HG03280 (cell line): ENCODE data around the gene SERTAD3.
"Not testable (repeated sequence)": the region's sequence is repeated elsewhere in the genome, so short reads cannot be mapped to it uniquely, and the experiment has no call there.

Source experiments
- ATAC-seq: cut with Tn5 transposase; IDR thresholded peaks from one replicate; pipeline ENCODE4 v1.9.1; 2021; ENCODE audit warnings: mild to moderate bottlenecking, moderate library complexity; ENCODE audit not compliant: unreplicated experiment

SERTAD3 gene

GRCh38 chr19:40444000-40444824, at the start of gene SERTAD3:
TSS of gene SERTAD3 (minus strand) at chr19:40444335. CDS start at chr19:40442080, 2,255 bp downstream.
- peak; percentile 73 for ATAC-seq

GRCh38 chr19:40493778-40494177, 49.6 kb upstream of the SERTAD3 start:
- no peak for ATAC-seq

GRCh38 chr19:40492274-40492673, 48.1 kb upstream of the SERTAD3 start:
- ATAC-seq, result no peak

GRCh38 chr19:40489882-40490230, 45.7 kb upstream of the SERTAD3 start:
- ATAC-seq, result no peak

GRCh38 chr19:40486017-40486416, 41.9 kb upstream of the SERTAD3 start:
- ATAC-seq, result no peak

- ATAC-seq, result not testable (repeated sequence)
Measured at GRCh38 chr19:40475878-40476644, 31.9 kb upstream of the SERTAD3 start.

- ATAC-seq, result no peak
Measured at GRCh38 chr19:40474737-40475136, 30.6 kb upstream of the SERTAD3 start.

GRCh38 chr19:40472516-40472915, 28.4 kb upstream of the SERTAD3 start:
- no peak for ATAC-seq

GRCh38 chr19:40471111-40471510, 27.0 kb upstream of the SERTAD3 start:
- ATAC-seq, result no peak

- ATAC-seq, result no peak
Measured at GRCh38 chr19:40469011-40469410, 24.9 kb upstream of the SERTAD3 start.

- no peak for ATAC-seq
Measured at GRCh38 chr19:40466985-40467734, 23.0 kb upstream of the SERTAD3 start, which contains the start of gene SPTBN4. TSS of gene SPTBN4 (plus strand) at chr19:40467001. CDS start at chr19:40472622, 5,621 bp downstream.

GRCh38 chr19:40466219-40466984, 22.3 kb upstream of the SERTAD3 start:
- ATAC-seq, result no peak

- ATAC-seq, result peak; percentile 91
Measured at GRCh38 chr19:40465557-40466218, 21.6 kb upstream of the SERTAD3 start, which contains the start of gene BLVRB. TSS of gene BLVRB (minus strand) at chr19:40465745. CDS start at chr19:40465688, 57 bp downstream.

GRCh38 chr19:40465025-40465556, 21.0 kb upstream of the SERTAD3 start:
- no peak for ATAC-seq

GRCh38 chr19:40464059-40465024, 20.2 kb upstream of the SERTAD3 start:
- no peak for ATAC-seq

GRCh38 chr19:40463587-40464037, 19.5 kb upstream of the SERTAD3 start:
- ATAC-seq, result not testable (repeated sequence)

- no peak for ATAC-seq
Measured at GRCh38 chr19:40461669-40462221, 17.6 kb upstream of the SERTAD3 start.

GRCh38 chr19:40460185-40460584, 16.1 kb upstream of the SERTAD3 start:
- no peak for ATAC-seq
